ENCODE measurements around the gene ZC2HC1C.
"Not testable (repeated sequence)": the region's sequence is repeated elsewhere in the genome, so short reads cannot be mapped to it uniquely, and the experiment has no call there.

Gene ZC2HC1C

GRCh38 chr14:75054421-75054820 lies 15.0 kb upstream of the ZC2HC1C start:
- DNase-seq (ENCODE audit: low spot score): no peak

- no peak for DNase-seq (ENCODE audit: low spot score)
Observed at GRCh38 chr14:75059642-75060041, 9.8 kb upstream of the ZC2HC1C start.

- no peak for DNase-seq (ENCODE audit: low spot score)
Observed at GRCh38 chr14:75060420-75060819, 9.0 kb upstream of the ZC2HC1C start.

GRCh38 chr14:75063013-75063412 lies 6.4 kb upstream of the ZC2HC1C start:
- peak; percentile 16 for DNase-seq (ENCODE audit: low spot score)

GRCh38 chr14:75063491-75064204 lies 5.8 kb upstream of the ZC2HC1C start, which contains the start of gene ACYP1:
Gene ACYP1, minus strand, starts transcription at chr14:75064024. Its CDS starts 471 bp downstream, at chr14:75063553.
- peak; percentile 90 for DNase-seq (ENCODE audit: low spot score)

GRCh38 chr14:75064205-75064567 lies 5.3 kb upstream of the ZC2HC1C start:
- DNase-seq (ENCODE audit: low spot score): no peak

GRCh38 chr14:75066691-75067090 lies 2.8 kb upstream of the ZC2HC1C start:
- DNase-seq (ENCODE audit: low spot score): no peak

GRCh38 chr14:75067212-75067611 lies 2.2 kb upstream of the ZC2HC1C start:
- DNase-seq (ENCODE audit: low spot score): no peak

GRCh38 chr14:75067765-75068164 lies 1.7 kb upstream of the ZC2HC1C start:
- DNase-seq (ENCODE audit: low spot score): not testable (repeated sequence)

GRCh38 chr14:75068294-75069120 lies 934 bp upstream of the ZC2HC1C start:
- DNase-seq (ENCODE audit: low spot score): no peak

- DNase-seq (ENCODE audit: low spot score): no peak
Observed at GRCh38 chr14:75069811-75070145, 337 bp downstream of the ZC2HC1C start.

- DNase-seq (ENCODE audit: low spot score): no peak
Observed at GRCh38 chr14:75070383-75070782, 942 bp downstream of the ZC2HC1C start.

- no peak for DNase-seq (ENCODE audit: low spot score)
Observed at GRCh38 chr14:75077794-75078193, 8.4 kb downstream of the ZC2HC1C start.

- DNase-seq (ENCODE audit: low spot score): no peak
Observed at GRCh38 chr14:75079521-75079920, 10.1 kb downstream of the ZC2HC1C start.

GRCh38 chr14:75081660-75082229 lies 12.3 kb downstream of the ZC2HC1C start:
- no peak for DNase-seq (ENCODE audit: low spot score)

GRCh38 chr14:75083271-75083670 lies 13.8 kb downstream of the ZC2HC1C start:
- DNase-seq (ENCODE audit: low spot score): no peak

GRCh38 chr14:75084513-75084912 lies 15.1 kb downstream of the ZC2HC1C start:
- peak; percentile 22 for DNase-seq (ENCODE audit: low spot score)

- DNase-seq (ENCODE audit: low spot score): no peak
Observed at GRCh38 chr14:75088153-75088552, 18.7 kb downstream of the ZC2HC1C start.

GRCh38 chr14:75088566-75089373 lies 19.3 kb downstream of the ZC2HC1C start:
- peak; percentile 68 for DNase-seq (ENCODE audit: low spot score)

GRCh38 chr14:75090353-75090752 lies 20.9 kb downstream of the ZC2HC1C start:
- no peak for DNase-seq (ENCODE audit: low spot score)

GRCh38 chr14:75091251-75091650 lies 21.8 kb downstream of the ZC2HC1C start:
- DNase-seq (ENCODE audit: low spot score): no peak

GRCh38 chr14:75092698-75093097 lies 23.3 kb downstream of the ZC2HC1C start:
- no peak for DNase-seq (ENCODE audit: low spot score)
